ENCODE measurements around the gene MECR.
A peak's percentile ranks its signal among the peaks of the same experiment; 100 is the strongest.
"Not testable (repeated sequence)": the region's sequence is repeated elsewhere in the genome, so short reads cannot be mapped to it uniquely, and the experiment has no call there.

Gene MECR

GRCh38 chr1:29235955-29236711 lies 5.4 kb upstream of the MECR start, which contains the start of gene PTPRU:
PTPRU (plus strand) TSS chr1:29236522; CDS start chr1:29236645, 123 bp downstream.
- DNase-seq = peak; percentile 55

GRCh38 chr1:29234881-29235280 lies 4.1 kb upstream of the MECR start:
- not testable (repeated sequence) for DNase-seq

GRCh38 chr1:29234471-29234870 lies 3.7 kb upstream of the MECR start:
- DNase-seq = no peak

GRCh38 chr1:29233693-29234092 lies 3.0 kb upstream of the MECR start:
- no peak for DNase-seq

- no peak for DNase-seq
Measured at GRCh38 chr1:29232387-29232786, 1.7 kb upstream of the MECR start.

GRCh38 chr1:29230204-29230552 lies 556 bp downstream of the MECR start:
- no peak for DNase-seq

- no peak for DNase-seq
Measured at GRCh38 chr1:29227511-29227910, 3.2 kb downstream of the MECR start.

GRCh38 chr1:29225361-29225760 lies 5.4 kb downstream of the MECR start:
- no peak for DNase-seq

GRCh38 chr1:29224356-29224837 lies 6.3 kb downstream of the MECR start:
- no peak for DNase-seq

- DNase-seq = no peak
Measured at GRCh38 chr1:29223521-29223920, 7.2 kb downstream of the MECR start.

GRCh38 chr1:29222686-29223085 lies 8.0 kb downstream of the MECR start:
- no peak for DNase-seq

- DNase-seq = not testable (repeated sequence)
Measured at GRCh38 chr1:29222260-29222659, 8.5 kb downstream of the MECR start.

GRCh38 chr1:29221296-29221695 lies 9.4 kb downstream of the MECR start:
- DNase-seq = no peak

GRCh38 chr1:29218223-29218622 lies 12.5 kb downstream of the MECR start:
- DNase-seq = no peak

- no peak for DNase-seq
Measured at GRCh38 chr1:29217633-29218032, 13.1 kb downstream of the MECR start.

GRCh38 chr1:29213055-29213454 lies 17.7 kb downstream of the MECR start:
- no peak for DNase-seq

GRCh38 chr1:29211086-29212030 lies 19.4 kb downstream of the MECR start:
- no peak for DNase-seq

- DNase-seq = no peak
Measured at GRCh38 chr1:29210278-29211085, 20.3 kb downstream of the MECR start.

- DNase-seq = no peak
Measured at GRCh38 chr1:29209173-29209572, 21.6 kb downstream of the MECR start.

- no peak for DNase-seq
Measured at GRCh38 chr1:29208442-29208841, 22.3 kb downstream of the MECR start.

GRCh38 chr1:29202584-29203340 lies 28.0 kb downstream of the MECR start:
- peak; percentile 96 for DNase-seq

- DNase-seq = no peak
Measured at GRCh38 chr1:29202053-29202452, 28.7 kb downstream of the MECR start.

All from kidney glomerular epithelial cell (primary cell).